Lower leg skin (tissue), 3 donors: ENCODE results near the gene SRD5A1.

Source experiments
- CTCF ChIP-seq, 3 donors: fragments of 450-650 bp; IDR thresholded peaks; one replicate each; pipeline ENCODE4 v1.5.1; 2016; ENCODE audit warnings: antibody characterized with exemption in 3 of 3, mild to moderate bottlenecking in 3 of 3, moderate library complexity in 2 of 3
- POLR2A ChIP-seq, 2 donors: fragments of 450-650 bp; IDR thresholded peaks; one replicate each; pipeline ENCODE4 v1.6.1; 2016 to 2017; ENCODE audit warnings: antibody characterized with exemption in 2 of 2, mild to moderate bottlenecking in 1 of 2, moderate library complexity in 1 of 2

- no peak for TF ChIP-seq CTCF (IDR thresholded peaks at IDR 0.05)
- TF ChIP-seq POLR2A (IDR thresholded peaks at IDR 0.05) = no peak
These were observed 45.1 kb downstream of the SRD5A1 start for GRCh38 chr5:6678385-6678784.
